Renal cortical epithelial cell (primary cell): ENCODE measurements around the gene TMEM271. TPM values are rescaled to one million over a fixed set of nuclear protein-coding genes. Genes with fewer than 3 reads are reported as not detected.

Experiments used
- DNase-seq: peaks from one replicate; pipeline ENCODE4 v3.0.0-alpha.2; 2011; ENCODE audit warnings: low read depth
- total RNA-seq: library from RNA; depleted of rRNA; stranded (reverse); fragments of >200 nt; gene quantifications from 2 replicates; pipeline ENCODE4 v1.2.3, GENCODE V29; 2014

Gene TMEM271, protein sequence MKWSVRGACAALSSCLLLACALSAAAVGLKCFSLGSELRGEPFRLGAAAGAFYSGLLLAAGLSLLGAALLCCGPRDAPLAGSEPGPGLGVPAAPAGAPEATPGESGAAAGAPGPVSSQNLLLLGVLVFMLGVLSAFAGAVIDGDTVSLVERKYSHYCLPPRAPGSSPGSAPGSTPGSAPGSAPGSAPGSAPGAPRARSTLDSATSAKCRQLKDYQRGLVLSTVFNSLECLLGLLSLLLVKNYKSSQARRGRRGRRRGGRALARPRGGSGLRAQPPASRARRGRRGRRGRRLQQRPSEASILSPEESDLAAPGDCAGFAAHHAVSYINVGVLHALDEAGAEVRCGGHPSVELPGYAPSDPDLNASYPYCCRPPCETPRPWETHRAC
- total RNA-seq = not detected in 2 replicates

DNA sequence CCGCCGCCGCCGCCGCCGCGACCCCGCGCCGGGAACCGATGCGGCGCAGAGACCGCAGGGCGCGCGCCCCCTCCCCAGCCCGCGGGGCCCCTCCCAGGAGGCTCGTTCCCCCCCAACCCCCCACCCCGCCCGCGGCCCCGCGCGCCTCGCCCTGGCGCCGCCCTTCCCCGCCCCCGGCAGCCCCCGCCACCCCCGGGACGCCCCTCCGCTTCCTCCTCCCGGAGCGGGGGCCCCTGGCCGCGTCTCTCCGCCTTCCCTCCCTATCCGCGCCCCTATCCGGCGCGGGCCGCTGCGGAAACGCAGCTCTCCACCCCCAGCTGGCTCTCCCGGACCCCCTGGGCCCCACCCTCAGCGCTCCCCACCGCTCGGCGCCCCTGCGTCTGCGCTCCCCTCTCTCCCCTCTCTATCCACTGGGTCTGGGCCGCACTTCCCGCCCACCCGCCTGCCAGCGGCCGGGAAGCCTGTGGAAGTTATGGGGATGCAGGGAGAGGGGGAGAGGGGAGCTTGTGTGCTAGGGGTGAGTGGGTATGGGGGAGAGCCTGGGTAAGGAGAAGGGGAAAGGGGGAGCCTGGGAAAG is at the start of gene TMEM271:
TSS of gene TMEM271 (minus strand) at position 51 of the 577 bp plus-strand sequence. CDS start 233 bp downstream, outside the sequence.
- DNase-seq = no peak

DNA sequence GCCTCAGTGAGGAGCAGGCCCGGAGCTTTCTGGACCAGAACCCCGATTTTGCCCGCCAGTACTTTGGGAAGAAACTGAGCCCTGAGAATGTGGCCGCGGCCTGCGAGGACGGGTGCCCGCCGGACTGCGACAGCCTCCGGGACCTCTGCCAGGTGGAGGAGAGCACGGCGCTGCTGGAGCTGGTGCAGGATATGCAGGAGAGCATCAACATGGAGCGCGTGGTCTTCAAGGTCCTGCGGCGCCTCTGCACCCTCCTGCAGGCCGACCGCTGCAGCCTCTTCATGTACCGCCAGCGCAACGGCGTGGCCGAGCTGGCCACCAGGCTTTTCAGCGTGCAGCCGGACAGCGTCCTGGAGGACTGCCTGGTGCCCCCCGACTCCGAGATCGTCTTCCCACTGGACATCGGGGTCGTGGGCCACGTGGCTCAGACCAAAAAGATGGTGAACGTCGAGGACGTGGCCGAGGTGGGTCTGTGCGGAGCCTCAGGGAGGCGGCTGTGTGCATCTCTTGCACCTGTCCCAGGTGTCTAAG is 49.6 kb upstream of the TMEM271 start:
- DNase-seq = no peak

DNA sequence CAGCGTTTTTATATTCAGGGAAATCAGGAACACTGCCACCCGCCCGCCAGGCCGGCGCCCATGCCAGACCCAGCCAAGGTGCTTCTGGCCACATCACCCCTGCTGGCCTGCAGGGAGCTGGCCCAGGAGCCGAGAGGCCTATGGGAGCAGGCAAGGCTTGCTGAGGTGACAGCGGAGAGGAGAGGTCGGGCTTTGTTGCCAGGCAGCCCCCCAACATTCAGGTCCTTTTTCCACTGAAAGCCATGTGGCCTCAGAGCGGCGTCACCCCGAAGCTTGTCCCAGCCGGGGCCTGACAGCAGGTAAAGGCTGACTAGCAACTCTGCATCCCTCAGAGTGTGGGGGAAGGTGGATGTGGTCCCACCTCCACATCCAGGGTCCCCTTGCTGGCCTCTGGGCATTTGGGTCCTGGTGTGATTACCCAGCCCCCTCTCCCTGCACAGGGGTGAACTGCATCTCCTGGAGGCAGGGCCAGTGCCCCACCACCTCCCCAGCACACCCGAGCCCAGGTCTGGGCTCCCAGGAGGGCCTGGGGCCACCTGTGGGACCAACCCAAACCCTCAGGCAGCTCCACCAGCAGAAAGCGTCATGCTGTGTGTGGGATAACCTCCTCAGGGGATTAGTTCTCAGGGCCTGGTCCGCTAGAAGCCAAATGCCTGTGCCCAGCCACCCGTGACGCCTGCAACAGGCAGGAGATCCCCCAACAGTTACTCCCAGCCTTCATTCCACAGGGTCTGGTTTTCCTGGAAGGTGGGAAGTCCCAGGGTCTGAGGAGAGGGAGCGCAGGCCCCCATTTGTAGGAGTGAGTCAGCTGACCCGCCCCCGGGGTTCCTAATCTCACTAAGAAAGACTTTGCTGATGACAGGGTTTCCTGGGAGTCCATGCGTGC is 48.9 kb upstream of the TMEM271 start, which contains the start of gene PDE6B:
TSS of gene PDE6B (plus strand) at position 869 of the 886 bp plus-strand sequence. CDS start 54 bp downstream, outside the sequence.
- DNase-seq = peak; percentile 76

DNA sequence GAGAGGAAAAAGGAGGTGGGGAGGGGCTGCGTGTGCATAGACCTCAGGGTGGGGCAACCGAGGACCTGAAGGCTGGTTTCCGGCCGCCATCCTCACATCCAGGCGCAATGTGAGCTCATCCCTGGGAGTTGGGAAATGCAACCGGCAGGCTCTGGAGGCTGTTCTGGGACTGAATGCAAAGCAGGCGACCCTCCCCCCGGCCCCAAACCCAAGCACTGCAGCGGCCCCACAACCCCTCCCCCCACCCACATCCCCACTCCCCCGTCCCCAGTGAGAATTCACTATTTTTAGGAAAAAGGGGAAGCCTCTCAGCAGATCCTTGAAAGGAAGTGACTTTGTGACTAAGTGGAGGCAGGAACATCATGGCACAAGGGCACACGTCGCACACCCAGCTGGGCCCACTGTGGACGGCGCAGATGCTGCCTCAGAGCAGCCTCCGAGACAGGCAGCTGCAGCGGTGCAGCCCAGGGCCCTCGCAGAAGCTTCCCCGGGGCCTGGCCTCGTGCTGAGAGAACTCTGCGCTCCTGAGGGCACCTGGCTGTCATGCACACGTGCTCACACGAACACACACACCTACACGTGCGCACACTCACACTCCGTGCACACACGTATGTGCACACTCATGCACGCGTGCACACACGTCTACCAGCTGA is 47.9 kb upstream of the TMEM271 start:
- DNase-seq = no peak

DNA sequence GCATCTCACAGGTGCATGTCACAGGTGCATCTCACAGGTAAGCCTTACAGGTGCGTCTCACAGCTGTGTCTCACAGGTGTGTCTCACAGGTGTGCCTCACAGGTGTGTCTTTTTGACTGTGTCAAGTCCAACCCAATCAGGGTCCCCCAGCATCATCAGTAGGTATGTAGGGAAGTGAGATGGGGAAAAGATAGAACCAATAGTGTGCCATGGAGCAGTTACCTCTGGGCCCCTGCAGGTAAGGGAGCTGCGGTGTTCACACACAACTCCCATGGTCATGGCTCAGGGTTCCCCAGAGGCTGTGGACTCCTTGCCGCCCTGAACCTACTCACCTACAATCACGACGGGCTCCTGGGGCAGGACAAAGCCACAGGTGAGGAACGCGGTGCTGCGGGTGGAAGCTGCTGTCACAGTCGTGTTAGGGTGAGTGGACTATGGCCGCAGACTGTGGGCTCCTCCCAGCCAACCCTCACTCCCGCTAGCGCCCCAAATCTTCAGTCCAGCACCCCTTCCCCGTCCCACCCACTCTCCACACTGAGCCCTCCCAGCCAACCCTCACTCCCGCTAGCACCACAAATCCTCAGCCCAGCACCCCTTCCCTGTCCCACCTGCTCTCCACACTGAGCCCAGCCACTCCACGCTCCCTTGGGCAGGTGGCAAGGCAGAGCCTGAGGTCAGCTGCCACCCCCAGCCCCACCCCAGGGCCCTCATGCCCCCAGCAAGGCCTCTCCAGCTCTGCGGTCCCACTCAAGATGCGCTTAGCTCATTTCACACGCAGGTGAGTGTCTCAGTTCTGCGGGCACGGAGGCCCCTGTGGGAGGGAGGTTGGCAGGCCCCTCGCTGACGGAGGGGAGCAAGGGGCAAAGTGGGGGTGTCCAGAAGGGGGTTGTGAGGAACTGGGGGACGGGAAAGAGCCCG is 47.2 kb upstream of the TMEM271 start:
- DNase-seq = no peak

DNA sequence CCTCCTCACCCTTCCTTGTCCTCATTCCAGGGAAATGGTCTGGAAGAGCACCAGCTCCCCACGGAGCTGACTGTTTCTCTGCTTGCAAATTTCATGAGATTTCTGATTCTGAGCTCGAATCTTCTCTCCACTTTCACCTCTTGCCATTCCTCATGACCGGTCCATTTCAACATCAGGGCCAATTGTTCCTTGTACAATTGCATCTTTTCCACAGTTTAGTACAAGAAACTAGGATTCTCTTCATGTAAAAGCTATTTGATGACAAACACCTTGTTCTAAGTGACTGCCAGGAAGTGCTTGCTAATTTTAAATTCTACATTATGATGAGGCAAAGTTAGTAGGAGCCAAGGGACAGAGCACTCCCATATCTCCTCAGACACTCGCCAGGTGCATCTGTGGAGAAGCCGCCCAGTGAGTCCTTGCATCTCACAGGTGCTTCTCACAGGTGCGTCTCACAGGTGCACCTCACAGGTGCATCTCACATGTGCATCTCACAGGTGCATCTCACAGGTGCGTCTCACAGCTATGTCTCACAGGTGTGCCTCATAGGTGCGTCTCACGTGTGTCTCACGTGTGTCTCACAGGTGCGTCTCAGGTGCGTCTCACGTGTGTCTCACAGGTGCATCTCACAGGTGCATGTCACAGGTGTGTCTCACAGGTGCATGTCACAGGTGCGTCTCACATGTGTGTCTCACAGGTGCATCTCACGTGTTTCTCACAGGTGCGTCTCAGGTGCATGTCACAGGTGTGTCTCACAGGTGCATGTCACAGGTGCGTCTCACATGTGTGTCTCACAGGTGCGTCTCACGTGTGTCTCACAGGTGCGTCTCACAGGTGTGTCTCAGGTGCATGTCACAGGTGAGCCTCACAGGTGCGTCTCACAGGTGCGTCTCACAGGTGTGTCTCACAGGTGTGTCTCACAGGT is 46.2 kb upstream of the TMEM271 start:
- DNase-seq = no peak

DNA sequence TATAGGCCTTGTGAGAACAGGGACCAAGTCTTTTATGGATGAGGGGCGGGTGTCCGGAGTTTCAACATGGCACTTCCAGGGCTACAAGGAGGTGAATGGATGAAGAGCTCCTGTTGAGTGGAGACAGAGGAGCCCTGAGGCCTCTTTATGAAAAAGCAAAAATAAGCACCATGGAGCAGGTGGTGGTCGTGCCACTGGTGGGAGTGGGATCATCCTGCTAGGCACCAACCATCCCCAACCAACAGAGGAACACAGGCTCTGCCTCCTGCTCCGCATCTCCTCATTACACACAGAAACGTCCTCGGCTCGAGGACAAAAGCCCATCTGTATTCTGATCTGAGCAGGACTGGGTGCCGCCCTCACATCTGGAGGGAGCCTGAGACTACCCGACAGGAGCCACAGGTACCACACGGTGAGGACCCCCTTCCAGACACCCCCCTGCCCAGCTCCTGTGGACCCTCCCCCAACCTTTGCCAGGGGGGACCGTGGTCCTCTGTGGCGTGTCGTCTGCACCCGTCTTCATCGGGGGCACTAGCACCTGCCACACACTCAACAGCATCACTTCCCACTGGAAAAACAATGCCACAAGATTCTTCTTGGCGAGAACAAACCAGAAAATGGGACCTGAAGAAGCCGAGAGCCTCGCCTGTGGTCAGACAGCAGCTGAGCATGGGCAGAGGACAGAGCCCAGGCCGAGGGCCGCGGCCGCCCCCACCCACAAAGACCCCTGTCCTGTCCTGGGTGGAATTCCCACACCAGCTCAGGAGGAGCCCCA is 45.4 kb upstream of the TMEM271 start:
- no peak for DNase-seq

DNA sequence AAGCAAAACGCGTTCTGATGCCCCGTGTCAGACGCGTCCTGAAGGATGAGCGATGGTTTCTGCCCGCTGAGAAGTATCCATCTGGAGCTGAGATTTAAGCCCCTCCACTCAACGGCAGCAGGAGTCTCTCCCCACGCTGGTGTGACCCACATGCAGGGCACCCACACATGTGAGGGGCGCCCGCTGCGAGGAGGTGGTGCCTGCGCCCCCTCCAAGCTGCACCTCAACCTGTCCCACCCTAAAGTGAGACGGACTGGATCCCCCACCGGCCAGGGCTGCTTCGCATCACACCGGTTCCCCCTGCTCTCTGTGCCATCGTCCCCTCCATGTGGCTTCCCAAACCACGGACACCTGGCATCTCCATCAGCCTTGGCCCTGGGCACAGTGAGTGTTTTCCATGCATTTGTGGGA is 44.8 kb upstream of the TMEM271 start:
- DNase-seq = no peak

DNA sequence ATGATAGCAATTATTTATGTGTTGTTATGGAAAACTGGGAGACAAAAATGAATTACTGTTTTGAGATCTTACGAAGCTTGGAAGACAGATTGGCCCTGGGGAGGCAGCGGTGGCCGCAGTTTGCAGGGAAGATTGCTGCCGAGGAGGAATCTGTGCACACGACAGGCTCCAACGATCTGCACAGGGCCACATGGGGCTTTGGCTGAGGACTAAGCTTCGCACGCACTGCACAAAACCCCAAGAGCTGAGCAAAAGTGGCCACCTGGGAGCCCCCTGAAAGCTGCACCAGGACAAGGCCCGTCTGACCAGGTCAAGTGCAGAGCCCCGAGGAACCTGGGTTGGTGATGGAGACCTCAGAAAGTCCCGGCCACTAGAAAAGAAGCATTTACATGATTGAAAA is 44.1 kb upstream of the TMEM271 start:
- DNase-seq = no peak

DNA sequence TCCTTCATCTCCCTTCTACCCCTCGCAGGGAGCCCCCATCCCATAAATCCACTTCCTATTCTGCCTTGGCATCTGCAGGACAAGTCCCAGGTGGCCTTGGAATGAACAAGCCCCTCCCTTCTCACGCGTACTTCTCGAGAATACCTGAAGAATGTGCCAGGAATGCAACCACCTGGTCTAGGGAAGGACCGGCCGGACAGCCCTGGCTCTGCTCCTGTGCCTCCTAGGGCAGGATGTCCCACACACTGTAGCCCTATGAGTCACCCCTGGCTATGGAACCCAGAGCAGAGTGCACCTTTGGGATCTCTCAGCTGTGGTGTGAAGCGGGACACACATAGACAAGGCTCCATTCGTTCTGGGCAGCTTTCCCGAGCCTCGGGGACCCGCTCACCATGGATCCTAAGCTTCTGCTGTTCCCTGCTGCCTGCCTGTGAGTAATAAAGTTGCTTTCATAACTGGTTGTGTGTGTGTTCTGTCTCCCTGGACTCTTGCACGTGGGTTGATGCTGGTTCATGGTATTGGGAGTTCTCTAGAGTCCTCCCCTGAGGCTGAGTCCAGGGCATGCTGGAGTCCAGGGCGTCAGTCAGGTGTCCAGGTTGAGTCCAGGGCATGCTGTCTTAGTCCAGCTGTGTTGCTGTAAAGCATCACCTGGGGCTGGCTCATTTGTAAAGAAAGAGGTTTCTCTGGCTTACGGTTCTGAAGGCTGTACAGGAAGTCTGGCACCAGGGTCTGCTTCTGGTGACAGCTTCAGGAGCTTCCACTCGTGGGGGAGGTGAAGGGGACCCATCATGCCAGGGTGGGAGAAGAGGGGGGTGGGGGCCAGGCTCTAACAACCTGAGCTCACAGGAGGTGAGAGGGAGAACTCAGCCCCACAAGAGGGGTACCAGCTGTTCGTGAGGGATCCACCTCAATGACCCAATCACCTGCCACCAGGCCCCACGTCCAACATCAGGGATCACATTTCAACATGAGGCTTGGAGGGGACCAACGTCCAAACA is 41.8 kb upstream of the TMEM271 start:
- peak; percentile 29 for DNase-seq

DNA sequence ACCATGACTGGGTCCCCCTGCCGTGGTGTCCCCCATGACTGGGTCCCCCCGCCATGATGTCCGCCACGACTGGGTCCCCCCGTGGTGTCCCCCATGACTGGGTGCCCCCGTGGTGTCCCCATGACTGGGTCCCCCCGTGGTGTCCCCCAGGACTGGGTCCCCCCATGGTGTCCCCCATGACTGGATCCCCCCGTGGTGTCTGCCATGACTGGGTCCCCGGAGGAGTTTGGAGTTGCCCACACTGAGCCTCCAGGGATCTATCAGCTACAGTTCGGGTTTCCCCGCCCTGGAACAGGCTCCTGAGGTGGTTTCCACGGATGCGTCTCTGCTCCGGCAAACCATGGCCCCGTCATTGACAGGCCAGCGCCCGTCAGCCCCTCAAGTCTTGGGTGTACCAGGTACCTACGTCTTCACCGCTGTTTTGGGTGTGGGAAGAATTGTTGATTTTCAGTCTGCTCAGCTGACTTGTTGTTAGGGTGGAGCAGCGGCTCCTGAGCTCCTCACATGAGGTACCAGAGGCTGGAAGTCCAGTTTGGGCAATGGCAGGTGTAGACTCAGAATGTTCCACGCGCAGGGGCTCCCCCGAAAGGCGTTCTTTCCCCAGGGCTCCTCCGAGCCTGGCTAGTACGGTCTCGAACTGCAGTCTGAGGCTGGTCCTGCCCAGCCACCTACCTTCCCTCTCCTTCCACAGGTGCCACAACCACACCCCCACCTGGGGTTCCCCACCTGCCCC is 41.0 kb upstream of the TMEM271 start:
- DNase-seq = no peak

DNA sequence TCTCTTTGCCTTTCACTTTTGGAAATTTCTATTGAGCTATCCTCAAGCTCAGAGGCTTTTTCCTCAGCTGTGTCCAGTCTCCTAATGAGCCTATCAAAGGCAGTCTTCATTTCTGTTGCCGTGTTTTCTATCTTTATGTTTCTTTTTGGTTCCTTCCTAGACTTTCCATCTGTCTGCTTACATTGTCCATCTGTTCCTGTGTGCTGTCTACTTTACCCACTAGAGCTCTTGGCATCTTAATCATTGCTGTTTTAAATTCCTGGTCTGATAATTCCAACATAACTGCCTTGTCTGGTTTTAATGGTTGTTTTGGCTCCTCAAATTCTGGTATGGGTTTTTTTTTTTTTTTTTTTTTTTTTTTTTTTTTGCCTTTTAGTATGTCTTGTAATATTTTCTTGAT is 40.0 kb upstream of the TMEM271 start:
- no peak for DNase-seq

DNA sequence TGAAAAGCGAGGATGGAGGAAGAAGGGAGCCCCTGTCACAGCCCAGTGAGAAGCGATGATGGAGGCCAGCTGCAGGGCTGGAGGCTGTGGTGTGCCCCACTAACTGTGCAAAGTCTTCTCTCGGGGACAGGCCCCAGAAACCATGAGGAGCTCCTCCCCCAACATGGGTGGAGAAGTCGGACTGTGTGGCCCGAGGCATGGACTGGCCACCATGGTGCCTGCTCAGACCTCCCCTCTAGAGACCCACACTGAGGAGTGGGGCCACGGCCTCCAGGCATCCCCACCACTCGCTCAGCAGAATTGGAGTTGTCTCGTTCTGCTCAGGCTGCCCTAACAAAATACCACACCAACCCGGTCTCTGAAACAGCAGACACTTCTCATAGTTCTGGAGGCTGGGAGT is 37.0 kb upstream of the TMEM271 start:
- no peak for DNase-seq

DNA sequence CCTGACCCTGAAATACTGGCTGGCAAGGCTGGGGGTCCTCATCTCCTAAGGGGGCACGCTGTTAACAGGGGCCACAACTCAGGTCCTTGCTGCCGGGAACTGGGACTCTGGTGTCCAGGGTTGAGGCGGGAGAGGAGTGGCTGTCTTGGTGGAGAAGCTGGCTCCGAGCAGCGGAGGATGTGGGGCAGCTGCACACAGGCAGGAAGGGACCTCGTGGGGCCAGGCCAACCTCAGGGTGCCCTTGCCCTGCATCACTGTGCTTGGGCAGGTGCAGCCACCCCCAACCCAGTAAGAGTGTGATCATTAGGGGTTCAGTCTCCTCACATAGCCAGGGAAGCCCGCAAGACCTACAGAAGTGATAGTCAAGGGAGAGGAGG is 36.6 kb upstream of the TMEM271 start:
- no peak for DNase-seq

DNA sequence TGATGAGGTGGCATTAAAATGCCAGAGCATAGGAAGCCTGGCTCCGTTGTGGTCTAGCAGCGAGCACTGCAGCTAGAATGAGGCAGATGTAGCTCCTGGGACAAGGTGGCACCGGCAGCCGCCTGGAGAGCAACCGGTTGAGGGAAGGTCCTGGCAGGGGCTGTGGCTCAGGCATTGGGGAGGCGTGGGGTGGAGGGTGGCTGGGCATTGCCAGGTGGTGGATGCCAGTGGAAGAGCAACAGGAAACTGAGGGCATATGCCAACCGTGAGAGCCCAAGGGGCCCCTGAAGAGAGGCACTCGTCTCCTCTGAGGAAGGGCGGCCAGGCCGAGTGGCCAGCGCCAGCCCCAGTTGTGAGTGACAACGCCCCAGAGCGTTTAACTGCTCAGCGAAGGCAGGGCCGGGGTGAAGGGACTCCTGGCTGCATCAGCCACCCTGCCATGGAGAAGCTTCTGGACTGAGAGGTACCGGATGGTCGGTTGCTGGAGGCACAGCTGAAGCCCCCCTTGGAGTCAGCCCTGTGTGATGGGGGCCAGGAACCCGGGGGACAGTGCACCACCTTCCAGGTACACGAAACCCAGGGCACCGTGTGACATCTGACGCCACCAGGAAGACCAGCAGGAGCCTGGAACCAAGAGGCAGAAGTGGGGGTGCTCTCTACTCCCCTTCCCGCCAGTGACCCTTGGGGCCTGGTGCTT is 36.1 kb upstream of the TMEM271 start:
- DNase-seq = no peak
